HepG2 (cell line): Measurements from ENCODE around the gene PRM2. TPM values are rescaled to one million over a fixed set of nuclear protein-coding genes. Genes with fewer than 3 reads are reported as not detected.

Source experiments
- ARNTL ChIP-seq: sonication (generic); formaldehyde crosslinking; IDR thresholded peaks from 2 replicates; pipeline ENCODE4 v1.4.0; 2020; ENCODE audit warnings: mild to moderate bottlenecking, missing genetic modification reagents
- PHB2 ChIP-seq: fragments of 450-650 bp; IDR thresholded peaks from 2 replicates; pipeline ENCODE4 v1.6.1; 2018; ENCODE audit not compliant: partially characterized antibody
- SUZ12 ChIP-seq: fragments of 150-350 bp; IDR thresholded peaks from 2 replicates; pipeline ENCODE4 v1.6.1; 2014; ENCODE audit warnings: low read depth, low read length
- ZC3H13 ChIP-seq: sonication (generic); formaldehyde crosslinking; IDR thresholded peaks from 2 replicates; pipeline ENCODE4 v1.8.1; 2023; ENCODE audit warnings: mild to moderate bottlenecking, missing genetic modification reagents, moderate library complexity
- ZNF512 ChIP-seq: sonication (generic); formaldehyde crosslinking; IDR thresholded peaks from 2 replicates; pipeline ENCODE4 v1.4.0; 2020; ENCODE audit warnings: mild to moderate bottlenecking, missing genetic modification reagents
- ZNF784 ChIP-seq: sonication (generic); formaldehyde crosslinking; IDR thresholded peaks from 2 replicates; pipeline ENCODE4 v1.5.1; 2020; ENCODE audit warnings: missing genetic modification reagents, mild to moderate bottlenecking, borderline replicate concordance
- polyA plus RNA-seq, 8 experiments: library from polyadenylated mRNA; depleted of rRNA in 3 of 8; stranded (reverse) in 7 of 8; unstranded in 1 of 8; fragments of >200 nt; fragmentation: Illumina TruSeq in 4 of 8; extraction: Trizol in 4 of 8; gene quantifications; 2 replicates each; pipeline versions ENCODE4 v1.2.1 to v1.2.3, GENCODE V29; 2011 to 2016; ENCODE audit warnings: low read depth in 4 of 8, missing spikeins in 1 of 8, mixed read lengths in 1 of 8; ENCODE audit not compliant: insufficient read depth in 1 of 8
- total RNA-seq, 5 experiments: library from RNA; depleted of rRNA; stranded (reverse); fragments of >200 nt; fragmentation: Illumina TruSeq; extraction: Trizol; gene quantifications; 2 replicates each; pipeline ENCODE4 v1.2.3, GENCODE V29; 2016; ENCODE audit warnings: low read depth in 1 of 5
- TF ChIP-seq, protein P1 (sequence below): sonication (generic); formaldehyde crosslinking; IDR thresholded peaks from 2 replicates; pipeline ENCODE4 v1.5.1; 2020; ENCODE audit warnings: missing genetic modification reagents, mild to moderate bottlenecking, borderline replicate concordance
- TF ChIP-seq, protein P2 (sequence below): sonication (generic); formaldehyde crosslinking; IDR thresholded peaks from 2 replicates; pipeline ENCODE4 v1.8.0; 2022; ENCODE audit warnings: missing genetic modification reagents, mild to moderate bottlenecking, moderate library complexity, borderline replicate concordance
- TF ChIP-seq, protein P3 (sequence below): sonication (generic); formaldehyde crosslinking; IDR thresholded peaks from 2 replicates; pipeline ENCODE4 v1.5.1; 2020; ENCODE audit warnings: mild to moderate bottlenecking, missing genetic modification reagents
- TF ChIP-seq, protein P4 (sequence below): IDR thresholded peaks from 2 replicates; pipeline ENCODE4 v1.4.0; 2020; ENCODE audit warnings: mild to moderate bottlenecking, missing genetic modification reagents

The PRM2 gene
- total and polyA plus RNA-seq, 2 of the 13 experiments (the other 11 are each of a cell fraction or from before 2014, with no cell fraction given) = 0.54 TPM; not detected in 1

GRCh38 chr16:11270602-11271162, 5.6 kb downstream of the PRM2 start (continued):
- TF ChIP-seq, protein P1, sequence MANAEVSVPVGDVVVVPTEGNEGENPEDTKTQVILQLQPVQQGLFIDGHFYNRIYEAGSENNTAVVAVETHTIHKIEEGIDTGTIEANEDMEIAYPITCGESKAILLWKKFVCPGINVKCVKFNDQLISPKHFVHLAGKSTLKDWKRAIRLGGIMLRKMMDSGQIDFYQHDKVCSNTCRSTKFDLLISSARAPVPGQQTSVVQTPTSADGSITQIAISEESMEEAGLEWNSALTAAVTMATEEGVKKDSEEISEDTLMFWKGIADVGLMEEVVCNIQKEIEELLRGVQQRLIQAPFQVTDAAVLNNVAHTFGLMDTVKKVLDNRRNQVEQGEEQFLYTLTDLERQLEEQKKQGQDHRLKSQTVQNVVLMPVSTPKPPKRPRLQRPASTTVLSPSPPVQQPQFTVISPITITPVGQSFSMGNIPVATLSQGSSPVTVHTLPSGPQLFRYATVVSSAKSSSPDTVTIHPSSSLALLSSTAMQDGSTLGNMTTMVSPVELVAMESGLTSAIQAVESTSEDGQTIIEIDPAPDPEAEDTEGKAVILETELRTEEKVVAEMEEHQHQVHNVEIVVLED (CRISPR knock-in tag) = 0 out of 2 replicates have a peak, but pooled peaks have one; percentile 11
- TF ChIP-seq ZNF784 (CRISPR knock-in tag) = no peak
- no peak for TF ChIP-seq SUZ12
- TF ChIP-seq ZC3H13 (CRISPR knock-in tag) = no peak
- no peak for TF ChIP-seq ZNF512 (CRISPR knock-in tag)
- TF ChIP-seq PHB2 = no peak
- TF ChIP-seq, protein P2, sequence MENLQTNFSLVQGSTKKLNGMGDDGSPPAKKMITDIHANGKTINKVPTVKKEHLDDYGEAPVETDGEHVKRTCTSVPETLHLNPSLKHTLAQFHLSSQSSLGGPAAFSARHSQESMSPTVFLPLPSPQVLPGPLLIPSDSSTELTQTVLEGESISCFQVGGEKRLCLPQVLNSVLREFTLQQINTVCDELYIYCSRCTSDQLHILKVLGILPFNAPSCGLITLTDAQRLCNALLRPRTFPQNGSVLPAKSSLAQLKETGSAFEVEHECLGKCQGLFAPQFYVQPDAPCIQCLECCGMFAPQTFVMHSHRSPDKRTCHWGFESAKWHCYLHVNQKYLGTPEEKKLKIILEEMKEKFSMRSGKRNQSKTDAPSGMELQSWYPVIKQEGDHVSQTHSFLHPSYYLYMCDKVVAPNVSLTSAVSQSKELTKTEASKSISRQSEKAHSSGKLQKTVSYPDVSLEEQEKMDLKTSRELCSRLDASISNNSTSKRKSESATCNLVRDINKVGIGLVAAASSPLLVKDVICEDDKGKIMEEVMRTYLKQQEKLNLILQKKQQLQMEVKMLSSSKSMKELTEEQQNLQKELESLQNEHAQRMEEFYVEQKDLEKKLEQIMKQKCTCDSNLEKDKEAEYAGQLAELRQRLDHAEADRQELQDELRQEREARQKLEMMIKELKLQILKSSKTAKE (CRISPR knock-in tag) = no peak
- TF ChIP-seq ARNTL (CRISPR knock-in tag) = peak; percentile 63; the same call in 1 of the 2 replicates
- TF ChIP-seq, protein P3, sequence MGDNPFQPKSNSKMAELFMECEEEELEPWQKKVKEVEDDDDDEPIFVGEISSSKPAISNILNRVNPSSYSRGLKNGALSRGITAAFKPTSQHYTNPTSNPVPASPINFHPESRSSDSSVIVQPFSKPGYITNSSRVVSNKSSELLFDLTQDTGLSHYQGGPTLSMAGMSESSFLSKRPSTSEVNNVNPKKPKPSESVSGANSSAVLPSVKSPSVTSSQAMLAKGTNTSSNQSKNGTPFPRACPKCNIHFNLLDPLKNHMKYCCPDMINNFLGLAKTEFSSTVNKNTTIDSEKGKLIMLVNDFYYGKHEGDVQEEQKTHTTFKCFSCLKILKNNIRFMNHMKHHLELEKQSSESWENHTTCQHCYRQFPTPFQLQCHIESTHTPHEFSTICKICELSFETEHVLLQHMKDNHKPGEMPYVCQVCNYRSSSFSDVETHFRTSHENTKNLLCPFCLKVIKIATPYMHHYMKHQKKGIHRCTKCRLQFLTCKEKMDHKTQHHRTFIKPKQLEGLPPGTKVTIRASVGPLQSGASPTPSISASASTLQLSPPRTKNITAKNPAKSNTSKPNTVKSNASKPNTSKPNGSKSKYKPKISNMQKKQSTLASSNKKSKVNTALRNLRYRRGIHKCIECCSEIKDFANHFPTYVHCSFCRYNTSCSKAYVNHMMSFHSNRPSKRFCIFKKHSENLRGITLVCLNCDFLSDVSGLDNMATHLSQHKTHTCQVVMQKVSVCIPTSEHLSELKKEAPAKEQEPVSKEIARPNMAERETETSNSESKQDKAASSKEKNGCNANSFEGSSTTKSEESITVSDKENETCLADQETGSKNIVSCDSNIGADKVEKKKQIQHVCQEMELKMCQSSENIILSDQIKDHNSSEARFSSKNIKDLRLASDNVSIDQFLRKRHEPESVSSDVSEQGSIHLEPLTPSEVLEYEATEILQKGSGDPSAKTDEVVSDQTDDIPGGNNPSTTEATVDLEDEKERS (CRISPR knock-in tag) = peak; percentile 47; the same call in 1 of the 2 replicates
- TF ChIP-seq, protein P4, sequence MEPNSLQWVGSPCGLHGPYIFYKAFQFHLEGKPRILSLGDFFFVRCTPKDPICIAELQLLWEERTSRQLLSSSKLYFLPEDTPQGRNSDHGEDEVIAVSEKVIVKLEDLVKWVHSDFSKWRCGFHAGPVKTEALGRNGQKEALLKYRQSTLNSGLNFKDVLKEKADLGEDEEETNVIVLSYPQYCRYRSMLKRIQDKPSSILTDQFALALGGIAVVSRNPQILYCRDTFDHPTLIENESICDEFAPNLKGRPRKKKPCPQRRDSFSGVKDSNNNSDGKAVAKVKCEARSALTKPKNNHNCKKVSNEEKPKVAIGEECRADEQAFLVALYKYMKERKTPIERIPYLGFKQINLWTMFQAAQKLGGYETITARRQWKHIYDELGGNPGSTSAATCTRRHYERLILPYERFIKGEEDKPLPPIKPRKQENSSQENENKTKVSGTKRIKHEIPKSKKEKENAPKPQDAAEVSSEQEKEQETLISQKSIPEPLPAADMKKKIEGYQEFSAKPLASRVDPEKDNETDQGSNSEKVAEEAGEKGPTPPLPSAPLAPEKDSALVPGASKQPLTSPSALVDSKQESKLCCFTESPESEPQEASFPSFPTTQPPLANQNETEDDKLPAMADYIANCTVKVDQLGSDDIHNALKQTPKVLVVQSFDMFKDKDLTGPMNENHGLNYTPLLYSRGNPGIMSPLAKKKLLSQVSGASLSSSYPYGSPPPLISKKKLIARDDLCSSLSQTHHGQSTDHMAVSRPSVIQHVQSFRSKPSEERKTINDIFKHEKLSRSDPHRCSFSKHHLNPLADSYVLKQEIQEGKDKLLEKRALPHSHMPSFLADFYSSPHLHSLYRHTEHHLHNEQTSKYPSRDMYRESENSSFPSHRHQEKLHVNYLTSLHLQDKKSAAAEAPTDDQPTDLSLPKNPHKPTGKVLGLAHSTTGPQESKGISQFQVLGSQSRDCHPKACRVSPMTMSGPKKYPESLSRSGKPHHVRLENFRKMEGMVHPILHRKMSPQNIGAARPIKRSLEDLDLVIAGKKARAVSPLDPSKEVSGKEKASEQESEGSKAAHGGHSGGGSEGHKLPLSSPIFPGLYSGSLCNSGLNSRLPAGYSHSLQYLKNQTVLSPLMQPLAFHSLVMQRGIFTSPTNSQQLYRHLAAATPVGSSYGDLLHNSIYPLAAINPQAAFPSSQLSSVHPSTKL = peak; percentile 55; the same call in 1 of the 2 replicates
